LNCaP clone FGC (cell line): ENCODE results near the gene SETD6.

Experiments used
- DNase-seq: peaks from one replicate; pipeline ENCODE4 v3.0.0-alpha.2; 2011; ENCODE audit warnings: low read depth
- H3K4me3 ChIP-seq: 2 replicates; pipeline ENCODE4 v1.5.1; 2011; ENCODE audit warnings: mild to moderate bottlenecking, low read depth, low read length, control low read depth
- TF ChIP-seq, protein P1 (sequence below): IDR thresholded peaks from 2 replicates; pipeline ENCODE4 v1.5.1; 2012; ENCODE audit warnings: mild to moderate bottlenecking; ENCODE audit not compliant: control insufficient read depth, insufficient read depth; ENCODE audit errors: extremely low read depth

SETD6 gene

DNA sequence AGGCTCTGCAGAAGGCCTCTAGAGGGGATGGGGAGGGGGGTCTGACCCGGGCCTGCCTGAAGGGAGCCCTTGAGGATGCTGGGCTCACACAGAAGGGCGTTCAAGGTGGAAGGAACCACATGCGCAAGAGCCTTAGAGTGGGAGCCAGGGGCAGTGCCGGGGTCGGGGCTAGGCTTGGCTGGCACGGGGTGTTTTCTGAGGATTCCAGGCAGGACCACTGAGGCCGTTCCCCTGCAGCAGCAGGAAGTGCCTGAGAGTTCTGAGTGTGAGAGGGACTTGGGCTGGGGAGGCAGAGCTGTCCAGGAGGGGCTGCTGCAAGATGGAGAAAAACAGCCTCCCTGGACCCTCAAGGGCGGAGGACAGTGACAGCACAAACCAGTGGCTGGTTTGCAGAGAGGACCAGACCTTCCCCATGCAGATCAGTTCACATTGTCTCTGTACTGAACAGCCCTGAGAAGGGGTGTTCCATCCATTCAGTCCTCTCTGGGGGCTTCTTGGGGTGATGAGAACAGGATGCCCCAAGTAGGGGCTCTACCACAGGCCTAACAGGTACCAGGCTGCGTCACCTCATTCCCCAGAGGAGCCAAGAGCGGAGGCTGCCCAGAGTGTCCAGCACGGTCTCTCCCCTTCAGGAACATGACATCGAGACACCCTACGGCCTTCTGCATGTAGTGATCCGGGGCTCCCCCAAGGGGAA, 12.0 kb upstream of the SETD6 start:
- no peak overlapping the region for H3K4me3 ChIP-seq
- DNase-seq = no peak
- TF ChIP-seq, protein P1, sequence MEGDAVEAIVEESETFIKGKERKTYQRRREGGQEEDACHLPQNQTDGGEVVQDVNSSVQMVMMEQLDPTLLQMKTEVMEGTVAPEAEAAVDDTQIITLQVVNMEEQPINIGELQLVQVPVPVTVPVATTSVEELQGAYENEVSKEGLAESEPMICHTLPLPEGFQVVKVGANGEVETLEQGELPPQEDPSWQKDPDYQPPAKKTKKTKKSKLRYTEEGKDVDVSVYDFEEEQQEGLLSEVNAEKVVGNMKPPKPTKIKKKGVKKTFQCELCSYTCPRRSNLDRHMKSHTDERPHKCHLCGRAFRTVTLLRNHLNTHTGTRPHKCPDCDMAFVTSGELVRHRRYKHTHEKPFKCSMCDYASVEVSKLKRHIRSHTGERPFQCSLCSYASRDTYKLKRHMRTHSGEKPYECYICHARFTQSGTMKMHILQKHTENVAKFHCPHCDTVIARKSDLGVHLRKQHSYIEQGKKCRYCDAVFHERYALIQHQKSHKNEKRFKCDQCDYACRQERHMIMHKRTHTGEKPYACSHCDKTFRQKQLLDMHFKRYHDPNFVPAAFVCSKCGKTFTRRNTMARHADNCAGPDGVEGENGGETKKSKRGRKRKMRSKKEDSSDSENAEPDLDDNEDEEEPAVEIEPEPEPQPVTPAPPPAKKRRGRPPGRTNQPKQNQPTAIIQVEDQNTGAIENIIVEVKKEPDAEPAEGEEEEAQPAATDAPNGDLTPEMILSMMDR = no peak

DNA sequence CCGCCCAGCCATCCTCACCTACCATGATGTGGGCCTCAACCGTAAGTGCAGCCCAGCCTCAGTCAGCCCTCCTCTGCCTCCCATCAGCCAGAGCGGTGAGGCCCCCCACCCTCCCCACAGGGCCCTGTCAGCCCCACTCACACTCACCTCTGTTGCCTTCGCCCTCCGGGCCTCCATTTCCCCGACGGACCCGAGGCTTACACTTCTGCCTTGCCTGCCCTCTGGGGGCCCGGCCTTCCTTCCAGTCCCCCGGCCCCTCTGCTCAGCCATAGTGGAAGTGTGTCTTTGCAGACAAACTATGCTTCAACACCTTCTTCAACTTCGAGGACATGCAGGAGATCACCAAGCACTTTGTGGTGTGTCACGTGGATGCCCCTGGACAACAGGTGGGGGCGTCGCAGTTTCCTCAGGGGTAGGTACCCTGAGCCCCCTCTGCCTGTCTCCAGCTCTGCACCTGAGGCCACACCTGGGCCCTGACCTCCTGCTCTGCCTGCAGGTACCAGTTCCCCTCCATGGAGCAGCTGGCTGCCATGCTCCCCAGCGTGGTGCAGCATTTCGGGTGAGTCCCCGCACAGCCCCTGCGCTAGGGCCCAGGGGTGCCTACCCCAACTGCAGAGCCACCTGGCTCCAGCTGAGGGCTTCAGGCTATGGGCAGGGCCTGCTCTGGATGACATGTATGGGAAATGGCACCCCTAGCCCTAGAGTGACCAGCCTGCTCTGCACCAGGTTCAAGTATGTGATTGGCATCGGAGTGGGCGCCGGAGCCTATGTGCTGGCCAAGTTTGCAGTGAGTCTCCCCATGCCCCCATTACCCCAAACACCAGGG, 11.2 kb upstream of the SETD6 start:
- no peak for DNase-seq
- no peak overlapping the region for H3K4me3 ChIP-seq

DNA sequence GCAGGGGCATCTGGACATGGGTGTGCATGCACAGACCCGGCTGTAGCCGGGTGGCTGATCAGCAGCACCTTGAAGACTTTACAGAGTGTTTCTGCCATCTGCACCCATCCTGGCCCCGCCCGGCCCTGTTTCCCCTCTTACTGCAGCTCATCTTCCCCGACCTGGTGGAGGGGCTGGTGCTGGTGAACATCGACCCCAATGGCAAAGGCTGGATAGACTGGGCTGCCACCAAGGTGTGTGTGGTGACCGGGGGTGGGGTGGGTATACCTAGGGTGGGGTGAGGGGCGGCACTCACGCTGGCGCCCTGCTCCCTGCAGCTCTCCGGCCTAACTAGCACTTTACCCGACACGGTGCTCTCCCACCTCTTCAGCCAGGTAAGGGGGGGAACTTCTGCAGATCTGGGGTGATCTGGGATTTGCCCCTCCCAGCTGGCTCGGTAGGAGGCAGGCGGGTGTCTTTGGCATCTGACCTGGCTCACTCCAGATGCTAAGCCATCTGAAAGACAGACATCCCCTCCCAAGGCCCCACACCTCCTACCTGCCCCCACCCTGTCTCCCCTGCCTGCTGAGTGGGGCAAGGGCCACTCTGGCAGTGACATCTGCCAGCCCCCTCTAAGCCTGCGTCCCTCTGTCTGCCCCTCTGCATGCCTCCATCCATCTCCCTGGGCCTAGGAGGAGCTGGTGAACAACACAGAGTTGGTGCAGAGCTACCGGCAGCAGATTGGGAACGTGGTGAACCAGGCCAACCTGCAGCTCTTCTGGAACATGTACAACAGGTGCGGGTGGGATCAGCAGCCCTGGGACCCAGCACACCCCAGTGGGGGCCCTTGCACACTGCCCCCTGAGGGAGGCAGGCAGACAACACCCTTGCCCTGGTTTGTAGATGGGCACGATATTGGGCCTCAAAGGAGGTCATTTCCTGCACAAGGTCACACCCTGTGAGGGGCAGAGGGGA, 8.8 kb upstream of the SETD6 start:
- DNase-seq = no peak
- no peak overlapping the region for H3K4me3 ChIP-seq
- TF ChIP-seq, protein P1 = no peak

More for the DNA sequence above, 11.2 kb upstream of the SETD6 start:
- TF ChIP-seq, protein P1 = no peak

DNA sequence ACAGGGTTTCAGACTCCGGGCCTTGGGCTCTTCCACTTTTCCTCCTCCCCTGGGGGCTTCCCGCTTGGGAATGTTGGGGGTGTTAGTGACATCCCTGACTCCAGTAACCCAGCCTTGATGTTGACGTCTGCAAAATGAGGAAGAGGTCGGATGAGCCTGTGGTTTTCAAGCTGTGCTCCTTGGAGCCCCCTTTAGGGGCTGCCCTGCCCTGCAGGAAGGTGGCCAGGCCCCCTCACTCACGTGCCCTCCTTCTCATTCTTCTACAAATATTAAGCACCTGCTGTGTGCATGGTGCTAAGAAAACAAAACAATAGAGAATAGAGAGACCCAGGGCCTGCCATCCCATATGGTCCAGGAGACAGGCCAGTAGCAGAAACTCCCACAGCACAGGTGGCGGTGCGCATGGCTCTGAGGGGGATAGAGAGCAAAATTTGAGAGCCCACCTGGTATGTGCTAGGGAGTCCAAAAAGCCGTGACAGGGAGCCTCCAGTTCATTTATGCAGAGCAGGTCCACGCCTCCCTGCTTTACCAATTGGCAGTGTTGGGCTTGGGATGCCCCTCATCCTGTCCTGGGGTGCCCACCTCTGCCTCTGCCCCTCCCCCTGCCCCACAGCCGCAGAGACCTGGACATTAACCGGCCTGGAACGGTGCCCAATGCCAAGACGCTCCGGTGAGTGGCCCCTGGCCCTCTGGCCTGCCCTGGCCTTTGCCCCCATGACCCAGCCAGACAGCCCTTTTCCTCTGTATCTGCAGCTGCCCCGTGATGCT, 7.9 kb upstream of the SETD6 start:
- no peak overlapping the region for H3K4me3 ChIP-seq
- TF ChIP-seq, protein P1 = no peak
- DNase-seq = no peak

DNA sequence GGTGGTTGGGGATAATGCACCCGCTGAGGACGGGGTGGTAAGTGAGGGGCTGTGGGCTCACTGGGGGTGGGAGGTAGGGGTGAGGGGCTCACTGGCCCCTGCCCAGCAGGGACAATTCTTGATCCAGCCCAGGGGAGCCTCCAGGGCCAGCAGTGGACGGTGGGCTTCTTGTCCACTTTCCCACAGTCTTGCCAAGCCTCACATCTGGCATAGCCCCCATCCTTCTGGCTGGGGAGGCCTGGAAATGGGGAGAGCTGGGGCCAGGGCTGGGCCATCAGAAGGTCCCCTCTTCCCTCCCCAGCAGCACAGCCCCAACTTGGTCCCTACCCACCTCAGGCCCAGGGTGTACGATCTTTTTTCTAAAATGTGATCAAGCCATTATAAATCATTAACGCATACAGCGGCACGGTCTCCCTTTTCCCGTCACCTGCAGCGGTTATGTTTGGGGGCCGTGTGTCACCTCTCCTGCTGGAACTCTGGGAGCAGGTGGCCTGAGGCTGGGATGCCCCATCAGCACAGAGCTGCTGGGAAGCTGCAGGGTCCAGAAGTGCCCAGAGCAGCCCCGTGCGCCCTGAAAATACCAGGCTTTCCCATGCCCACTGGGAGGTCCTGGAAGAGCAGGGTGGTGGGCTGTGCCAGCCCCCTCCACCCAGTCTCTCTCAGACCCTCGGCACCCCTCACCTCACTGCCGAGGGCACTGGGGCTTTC, 7.2 kb upstream of the SETD6 start:
- TF ChIP-seq, protein P1 = no peak
- H3K4me3 ChIP-seq = no peak overlapping the region
- no peak for DNase-seq
